HCT116 (cell line): ENCODE results near the gene CWH43.

ENCODE experiments used
- ATF3 ChIP-seq: IDR thresholded peaks from 2 replicates; pipeline ENCODE4 v1.6.1; 2012
- CEBPB ChIP-seq: IDR thresholded peaks from 2 replicates; pipeline ENCODE4 v1.6.1; 2012; ENCODE audit warnings: low read depth
- CTCF ChIP-seq, 3 experiments: fragments of 200-600 bp in 1 of 3; sonication (generic) in 1 of 3; IDR thresholded peaks in 2 of 3; conservative IDR thresholded peaks in 1 of 3; 2 replicates each; pipeline ENCODE4 v1.5.1; 2012 to 2017; ENCODE audit warnings: low read depth in 2 of 3, low read length in 2 of 3, antibody characterized with exemption in 1 of 3, borderline replicate concordance in 1 of 3, control low read depth in 1 of 3, mild to moderate bottlenecking in 1 of 3, mixed read lengths in 1 of 3, mixed run types in 1 of 3, moderate library complexity in 1 of 3; ENCODE audit not compliant: insufficient read depth in 1 of 3
- EGR1 ChIP-seq: IDR thresholded peaks from 2 replicates; pipeline ENCODE4 v1.6.1; 2012; ENCODE audit warnings: low read depth
- EZH2 ChIP-seq: fragments of 200-600 bp; sonication (generic); IDR thresholded peaks from 2 replicates; pipeline ENCODE4 v1.6.1; 2017; ENCODE audit warnings: antibody characterized with exemption, mixed run types
- EZH2phosphoT487 ChIP-seq: fragments of 200-600 bp; IDR thresholded peaks from 2 replicates; pipeline ENCODE4 v1.6.1; 2018; ENCODE audit warnings: antibody characterized with exemption, borderline replicate concordance
- FOSL1 ChIP-seq: IDR thresholded peaks from 2 replicates; pipeline ENCODE4 v1.6.1; 2012; ENCODE audit warnings: low read depth
- POLR2A ChIP-seq: IDR thresholded peaks from 2 replicates; pipeline ENCODE4 v1.7.0; 2011; ENCODE audit warnings: borderline replicate concordance; ENCODE audit not compliant: insufficient read depth, insufficient read length; ENCODE audit errors: extremely low read depth
- POLR2AphosphoS5 ChIP-seq: IDR thresholded peaks from 2 replicates; pipeline ENCODE4 v1.6.1; 2011; ENCODE audit warnings: mild to moderate bottlenecking, low read depth, low read length, moderate library complexity
- RAD21 ChIP-seq: IDR thresholded peaks from 2 replicates; pipeline ENCODE4 v1.6.1; 2012; ENCODE audit warnings: low read depth, mild to moderate bottlenecking
- REST ChIP-seq: IDR thresholded peaks from 2 replicates; pipeline ENCODE4 v1.6.1; 2012; ENCODE audit warnings: low read depth
- TCF7L2 ChIP-seq: IDR thresholded peaks from 2 replicates; pipeline ENCODE4 v1.7.0; 2011; ENCODE audit warnings: borderline replicate concordance, inconsistent platforms; ENCODE audit not compliant: insufficient read depth, insufficient read length; ENCODE audit errors: extremely low read depth
- YY1 ChIP-seq: IDR thresholded peaks from 2 replicates; pipeline ENCODE4 v1.6.1; 2011; ENCODE audit warnings: low read length, low read depth, moderate library complexity, mild to moderate bottlenecking; ENCODE audit not compliant: insufficient replicate concordance; ENCODE audit errors: extremely low read depth
- TF ChIP-seq, protein P1 (sequence below): IDR thresholded peaks from 2 replicates; pipeline ENCODE4 v1.6.1; 2011; ENCODE audit warnings: mild to moderate bottlenecking, low read length, moderate library complexity; ENCODE audit not compliant: insufficient replicate concordance; ENCODE audit errors: extremely low read depth

DNA sequence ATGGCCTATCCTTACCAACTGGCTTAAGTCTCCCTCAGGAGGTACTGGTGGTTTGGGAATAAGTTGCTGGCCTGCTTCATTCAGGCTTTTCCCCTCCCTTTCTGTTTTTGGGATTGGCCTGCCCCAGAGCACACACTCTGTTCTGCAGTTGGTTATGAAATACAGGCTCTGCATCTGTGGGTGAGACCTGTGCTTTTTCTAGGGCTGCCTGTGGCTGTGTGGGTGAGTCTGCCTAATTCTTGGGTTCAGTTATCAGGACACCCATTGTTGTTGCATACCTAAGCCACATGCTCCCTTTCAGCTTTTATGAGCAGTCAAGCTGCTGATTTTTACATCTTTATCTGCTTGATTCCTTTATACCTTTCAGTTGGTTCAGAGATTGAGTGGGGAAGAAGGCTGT lies 19.0 kb upstream of the CWH43 start:
- TF ChIP-seq CTCF (IDR thresholded peaks at IDR 0.05 in 2 of 3, conservative IDR thresholded peaks at IDR 0.05 in 1 of 3; ENCODE audit: borderline replicate concordance in 1 of 3, insufficient read depth in 1 of 3, low read depth in 2 of 3, low read length in 2 of 3) (no peak), FOSL1 (no peak), POLR2A (no peak), POLR2AphosphoS5 (no peak), EZH2phosphoT487 (no peak), ATF3 (no peak), CEBPB (no peak), YY1 (no peak), EGR1 (no peak), TCF7L2 (no peak), EZH2 (no peak), RAD21 (no peak), REST (no peak)
- TF ChIP-seq, protein P1, sequence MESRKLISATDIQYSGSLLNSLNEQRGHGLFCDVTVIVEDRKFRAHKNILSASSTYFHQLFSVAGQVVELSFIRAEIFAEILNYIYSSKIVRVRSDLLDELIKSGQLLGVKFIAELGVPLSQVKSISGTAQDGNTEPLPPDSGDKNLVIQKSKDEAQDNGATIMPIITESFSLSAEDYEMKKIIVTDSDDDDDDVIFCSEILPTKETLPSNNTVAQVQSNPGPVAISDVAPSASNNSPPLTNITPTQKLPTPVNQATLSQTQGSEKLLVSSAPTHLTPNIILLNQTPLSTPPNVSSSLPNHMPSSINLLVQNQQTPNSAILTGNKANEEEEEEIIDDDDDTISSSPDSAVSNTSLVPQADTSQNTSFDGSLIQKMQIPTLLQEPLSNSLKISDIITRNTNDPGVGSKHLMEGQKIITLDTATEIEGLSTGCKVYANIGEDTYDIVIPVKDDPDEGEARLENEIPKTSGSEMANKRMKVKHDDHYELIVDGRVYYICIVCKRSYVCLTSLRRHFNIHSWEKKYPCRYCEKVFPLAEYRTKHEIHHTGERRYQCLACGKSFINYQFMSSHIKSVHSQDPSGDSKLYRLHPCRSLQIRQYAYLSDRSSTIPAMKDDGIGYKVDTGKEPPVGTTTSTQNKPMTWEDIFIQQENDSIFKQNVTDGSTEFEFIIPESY, result no peak
